K562 (cell line): Measurements from ENCODE around the gene HPCAL1. TPM values are rescaled to one million over a fixed set of nuclear protein-coding genes. Genes with fewer than 3 reads are reported as not detected.

ENCODE experiments used
- E2F8 ChIP-seq: fragments of 450-650 bp; IDR thresholded peaks from 2 replicates; pipeline ENCODE4 v1.7.1; 2018; ENCODE audit warnings: mild to moderate bottlenecking, low read depth; ENCODE audit not compliant: partially characterized antibody
- GTF3C2 ChIP-seq: IDR thresholded peaks from 3 replicates; pipeline ENCODE4 v1.6.1; 2011; ENCODE audit warnings: borderline replicate concordance, mild to moderate bottlenecking, moderate library complexity; ENCODE audit not compliant: insufficient read length; ENCODE audit errors: extremely low read depth
- HDAC1 ChIP-seq, 2 experiments: fragments of 450-650 bp; IDR thresholded peaks; 2 replicates each; pipeline ENCODE4 v1.6.1; 2016 to 2017; ENCODE audit warnings: inconsistent platforms in 1 of 2, mild to moderate bottlenecking in 1 of 2, moderate library complexity in 1 of 2
- KDM1A ChIP-seq, 2 experiments: fragments of 450-650 bp; IDR thresholded peaks; 2 replicates each; pipeline ENCODE4 v1.6.1; 2016; ENCODE audit warnings: mild to moderate bottlenecking in 2 of 2
- LCOR ChIP-seq: sonication (generic); formaldehyde crosslinking; IDR thresholded peaks from 2 replicates; pipeline ENCODE4 v1.8.0; 2022; ENCODE audit warnings: mild to moderate bottlenecking, missing genetic modification reagents
- MBD1 ChIP-seq: fragments of 250-450 bp; sonication (Bioruptor Pico); IDR thresholded peaks from 2 replicates; pipeline ENCODE4 v1.8.0; 2022; ENCODE audit warnings: inconsistent platforms
- PRDM10 ChIP-seq: fragments of 450-650 bp; IDR thresholded peaks from 2 replicates; pipeline ENCODE4 v1.6.1; 2018; ENCODE audit not compliant: partially characterized antibody
- SMARCA4 ChIP-seq: fragments of 450-650 bp; IDR thresholded peaks from 2 replicates; pipeline ENCODE4 v1.6.1; 2016
- TCF3 ChIP-seq: sonication (generic); formaldehyde crosslinking; IDR thresholded peaks from 2 replicates; pipeline ENCODE4 v1.4.0; 2020; ENCODE audit warnings: mild to moderate bottlenecking, missing genetic modification reagents
- TCFL5 ChIP-seq: fragments of 250-450 bp; sonication (Bioruptor Pico); conservative IDR thresholded peaks from 2 replicates; pipeline ENCODE4 v1.6.1; 2021; ENCODE audit warnings: mild to moderate bottlenecking, moderate library complexity, matching md5 sums
- TEAD4 ChIP-seq, 2 experiments: sonication (generic) in 1 of 2; formaldehyde crosslinking in 1 of 2; IDR thresholded peaks; 2 replicates each; pipeline versions ENCODE4 v1.6.1 to v1.8.0; 2012 to 2022; ENCODE audit warnings: borderline replicate concordance in 1 of 2, inconsistent platforms in 1 of 2, low read length in 1 of 2, mild to moderate bottlenecking in 1 of 2, missing genetic modification reagents in 1 of 2
- TRIM24 ChIP-seq, 2 experiments: fragments of 450-650 bp; IDR thresholded peaks; 2 replicates each; pipeline ENCODE4 v1.6.1; 2016
- XRCC3 ChIP-seq: fragments of 450-650 bp; IDR thresholded peaks from 2 replicates; pipeline ENCODE4 v1.6.1; 2017; ENCODE audit warnings: mild to moderate bottlenecking, moderate library complexity
- ZBTB8A ChIP-seq: fragments of 450-650 bp; IDR thresholded peaks from 2 replicates; pipeline ENCODE4 v1.6.1; 2018; ENCODE audit warnings: mild to moderate bottlenecking, moderate library complexity; ENCODE audit not compliant: partially characterized antibody
- ZNF699 ChIP-seq: fragments of 250-450 bp; sonication (Bioruptor Pico); IDR thresholded peaks from 2 replicates; pipeline ENCODE4 v1.8.0; 2021; ENCODE audit warnings: mild to moderate bottlenecking, moderate library complexity; ENCODE audit not compliant: insufficient replicate concordance
- polyA plus RNA-seq, 8 experiments: library from polyadenylated mRNA; depleted of rRNA in 4 of 8; stranded (reverse) in 5 of 8; unstranded in 3 of 8; fragments of >200 nt; fragmentation: Nextera tagmentation in 2 of 8; fragmentation: Illumina TruSeq in 1 of 8; extraction: Ambion mirVana in 2 of 8; extraction: Trizol in 1 of 8; gene quantifications; 2 replicates each; pipeline versions ENCODE4 v1.2.1 to v1.2.3, GENCODE V29; 2011 to 2014; ENCODE audit warnings: inconsistent platforms in 1 of 8, missing spikeins in 1 of 8
- total RNA-seq, 7 experiments: library from RNA; depleted of rRNA in 6 of 7; stranded (reverse); fragments of >200 nt in 6 of 7; fragmentation: Illumina TruSeq in 2 of 7; extraction: Trizol in 2 of 7; gene quantifications; 2 replicates each; pipeline versions ENCODE4 v1.2.1 to v1.2.3, GENCODE V29; 2011 to 2021; ENCODE audit warnings: low replicate concordance in 1 of 7

HPCAL1 gene
- total and polyA plus RNA-seq, 9 of the 15 experiments (the other 6 are each of a cell fraction or from before 2014, with no cell fraction given) = 2.7 to 65.5 (median 23.9) TPM

- TF ChIP-seq GTF3C2 (no peak), LCOR (CRISPR knock-in tag) (no peak), TEAD4 (IDR thresholded peaks at IDR 0.05; ENCODE audit: low read length) (peak; percentile 91), TEAD4 (CRISPR knock-in tag; IDR thresholded peaks at IDR 0.05; ENCODE audit: borderline replicate concordance) (no peak), TRIM24 (IDR thresholded peaks at IDR 0.05) (peak; percentile 57 to 71; a peak in 2 of 4 replicates), HDAC1 (IDR thresholded peaks at IDR 0.05) (peak in 1 of 2 experiments; percentile 41; a peak in 1 of 4 replicates), SMARCA4 (peak; percentile 79), ZNF699 (no peak), PRDM10 (no peak), XRCC3 (no peak), KDM1A (IDR thresholded peaks at IDR 0.05) (peak; percentile 47 to 63; a peak in 3 of 4 replicates), ZBTB8A (no peak), TCFL5 (CRISPR knock-in tag) (no peak), TCF3 (peak; percentile 91), E2F8 (no peak), MBD1 (no peak)
Observed at GRCh38 chr2:10343191-10343590, 40.5 kb downstream of the HPCAL1 start (continued).
